SK-N-SH treated with all-trans-retinoic acid at 6 μM for 48 hours (cell line): ENCODE measurements around the gene AP3D1.

Experiments used
- ATAC-seq: fragments of 200-7000 bp; cut with Tn5 transposase; 3 replicates; pipeline ENCODE4 v1.9.1; 2020; ENCODE audit warnings: mild to moderate bottlenecking, moderate library complexity
- ARNTL ChIP-seq: fragments of 450-650 bp; formaldehyde crosslinking; IDR thresholded peaks from 2 replicates; pipeline ENCODE4 v1.5.0; 2020; ENCODE audit warnings: low read depth, mild to moderate bottlenecking, moderate library complexity, borderline replicate concordance
- BACH2 ChIP-seq: fragments of 250-450 bp; sonication (Bioruptor Pico); IDR thresholded peaks from 2 replicates; pipeline ENCODE4 v1.9.0; 2021; ENCODE audit warnings: mild to moderate bottlenecking, borderline replicate concordance
- CSDC2 ChIP-seq: fragments of 250-450 bp; sonication (Bioruptor Pico); IDR thresholded peaks from 2 replicates; pipeline ENCODE4 v1.5.0; 2020; ENCODE audit warnings: mild to moderate bottlenecking, moderate library complexity
- ESRRG ChIP-seq: fragments of 250-450 bp; sonication (Bioruptor Pico); IDR thresholded peaks from 2 replicates; pipeline ENCODE4 v1.6.1; 2021; ENCODE audit warnings: mild to moderate bottlenecking
- GLIS3 ChIP-seq: fragments of 250-450 bp; sonication (Bioruptor Pico); IDR thresholded peaks from 2 replicates; pipeline ENCODE4 v1.5.0; 2020; ENCODE audit warnings: mild to moderate bottlenecking, moderate library complexity
- ISL1 ChIP-seq: fragments of 250-450 bp; sonication (Bioruptor Pico); IDR thresholded peaks from 2 replicates; pipeline ENCODE4 v2.1.2; 2022; ENCODE audit warnings: mild to moderate bottlenecking, moderate library complexity
- PPARA ChIP-seq: fragments of 250-450 bp; sonication (Bioruptor Pico); IDR thresholded peaks from 2 replicates; pipeline ENCODE4 v1.5.0; 2020; ENCODE audit warnings: mild to moderate bottlenecking, borderline replicate concordance
- RARB ChIP-seq: fragments of 250-450 bp; sonication (Bioruptor Pico); IDR thresholded peaks from 2 replicates; pipeline ENCODE4 v1.8.0; 2021; ENCODE audit warnings: mild to moderate bottlenecking, moderate library complexity
- SNAI2 ChIP-seq: fragments of 250-450 bp; sonication (Bioruptor Pico); IDR thresholded peaks from 2 replicates; pipeline ENCODE4 v1.5.0; 2020; ENCODE audit warnings: mild to moderate bottlenecking, moderate library complexity
- TCF4 ChIP-seq: fragments of 250-450 bp; sonication (Bioruptor Pico); IDR thresholded peaks from 2 replicates; pipeline ENCODE4 v1.8.0; 2021; ENCODE audit warnings: mild to moderate bottlenecking, moderate library complexity, borderline replicate concordance
- TOX ChIP-seq: fragments of 250-450 bp; sonication (Bioruptor Pico); IDR thresholded peaks from 2 replicates; pipeline ENCODE4 v1.8.0; 2021; ENCODE audit warnings: mild to moderate bottlenecking, moderate library complexity, borderline replicate concordance
- ZC3H10 ChIP-seq: fragments of 250-450 bp; sonication (Bioruptor Pico); IDR thresholded peaks from 2 replicates; pipeline ENCODE4 v1.5.1; 2021; ENCODE audit warnings: mild to moderate bottlenecking, moderate library complexity
- ZFP3 ChIP-seq: fragments of 250-450 bp; sonication (Bioruptor Pico); IDR thresholded peaks from 2 replicates; pipeline ENCODE4 v1.5.0; 2020; ENCODE audit warnings: mild to moderate bottlenecking, moderate library complexity
- ZFP30 ChIP-seq: fragments of 450-650 bp; formaldehyde crosslinking; IDR thresholded peaks from 2 replicates; pipeline ENCODE4 v1.5.0; 2022; ENCODE audit warnings: mild to moderate bottlenecking, moderate library complexity
- ZNF565 ChIP-seq: fragments of 450-650 bp; formaldehyde crosslinking; conservative IDR thresholded peaks from 2 replicates; pipeline ENCODE4 v1.5.0; 2020; ENCODE audit warnings: low read depth, mild to moderate bottlenecking, moderate library complexity
- ZNF70 ChIP-seq: fragments of 450-650 bp; formaldehyde crosslinking; IDR thresholded peaks from 2 replicates; pipeline ENCODE4 v1.5.0; 2020; ENCODE audit warnings: mild to moderate bottlenecking, moderate library complexity
- TF ChIP-seq, protein P1 (sequence below): fragments of 250-450 bp; sonication (Bioruptor Pico); IDR thresholded peaks from 2 replicates; pipeline ENCODE4 v1.5.0; 2020; ENCODE audit warnings: mild to moderate bottlenecking, moderate library complexity
- TF ChIP-seq, protein P2 (sequence below): fragments of 250-450 bp; sonication (Bioruptor Pico); IDR thresholded peaks from 2 replicates; pipeline ENCODE4 v1.8.0; 2021; ENCODE audit warnings: low read depth, mild to moderate bottlenecking, moderate library complexity, borderline replicate concordance
- TF ChIP-seq, protein P3 (sequence below): fragments of 250-450 bp; sonication (Bioruptor Pico); IDR thresholded peaks from 2 replicates; pipeline ENCODE4 v1.5.1; 2020; ENCODE audit warnings: low read depth, mild to moderate bottlenecking, moderate library complexity

AP3D1 gene

DNA sequence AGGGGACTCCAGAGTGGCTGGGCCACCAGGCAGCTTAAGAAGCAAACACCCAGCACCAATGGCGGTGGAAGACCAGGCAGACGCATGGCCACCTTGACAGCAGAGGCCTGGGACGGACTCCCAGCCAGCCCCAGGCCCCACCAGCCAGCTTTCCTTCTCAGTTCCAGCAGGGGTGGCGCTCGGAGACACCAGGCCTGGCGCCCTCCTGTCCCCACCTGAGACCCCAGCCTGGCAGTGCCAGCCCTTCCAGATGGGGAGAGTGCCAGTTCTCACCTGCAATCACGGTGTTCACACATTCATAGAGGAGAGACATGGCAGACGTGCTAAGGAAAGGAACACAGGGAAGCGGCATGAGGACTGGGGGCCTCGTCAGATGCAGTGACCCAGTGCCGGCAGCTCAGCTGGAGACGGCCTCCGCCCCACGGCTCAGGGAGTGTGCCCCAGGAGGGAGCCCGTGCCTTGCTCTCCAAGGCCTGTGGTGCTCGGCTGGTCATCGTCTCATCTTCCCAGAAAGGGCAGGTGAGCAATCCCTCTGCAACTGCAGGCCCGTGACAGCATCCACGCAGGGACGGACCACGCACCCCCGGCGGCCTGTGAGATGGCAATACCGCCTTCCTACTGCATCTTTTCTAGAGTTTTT, 24.4 kb downstream of the AP3D1 start (continued):
- TF ChIP-seq, protein P1, sequence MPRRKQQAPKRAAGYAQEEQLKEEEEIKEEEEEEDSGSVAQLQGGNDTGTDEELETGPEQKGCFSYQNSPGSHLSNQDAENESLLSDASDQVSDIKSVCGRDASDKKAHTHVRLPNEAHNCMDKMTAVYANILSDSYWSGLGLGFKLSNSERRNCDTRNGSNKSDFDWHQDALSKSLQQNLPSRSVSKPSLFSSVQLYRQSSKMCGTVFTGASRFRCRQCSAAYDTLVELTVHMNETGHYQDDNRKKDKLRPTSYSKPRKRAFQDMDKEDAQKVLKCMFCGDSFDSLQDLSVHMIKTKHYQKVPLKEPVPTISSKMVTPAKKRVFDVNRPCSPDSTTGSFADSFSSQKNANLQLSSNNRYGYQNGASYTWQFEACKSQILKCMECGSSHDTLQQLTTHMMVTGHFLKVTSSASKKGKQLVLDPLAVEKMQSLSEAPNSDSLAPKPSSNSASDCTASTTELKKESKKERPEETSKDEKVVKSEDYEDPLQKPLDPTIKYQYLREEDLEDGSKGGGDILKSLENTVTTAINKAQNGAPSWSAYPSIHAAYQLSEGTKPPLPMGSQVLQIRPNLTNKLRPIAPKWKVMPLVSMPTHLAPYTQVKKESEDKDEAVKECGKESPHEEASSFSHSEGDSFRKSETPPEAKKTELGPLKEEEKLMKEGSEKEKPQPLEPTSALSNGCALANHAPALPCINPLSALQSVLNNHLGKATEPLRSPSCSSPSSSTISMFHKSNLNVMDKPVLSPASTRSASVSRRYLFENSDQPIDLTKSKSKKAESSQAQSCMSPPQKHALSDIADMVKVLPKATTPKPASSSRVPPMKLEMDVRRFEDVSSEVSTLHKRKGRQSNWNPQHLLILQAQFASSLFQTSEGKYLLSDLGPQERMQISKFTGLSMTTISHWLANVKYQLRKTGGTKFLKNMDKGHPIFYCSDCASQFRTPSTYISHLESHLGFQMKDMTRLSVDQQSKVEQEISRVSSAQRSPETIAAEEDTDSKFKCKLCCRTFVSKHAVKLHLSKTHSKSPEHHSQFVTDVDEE, result no peak
- no peak for TF ChIP-seq ZNF565 (CRISPR knock-in tag)

DNA sequence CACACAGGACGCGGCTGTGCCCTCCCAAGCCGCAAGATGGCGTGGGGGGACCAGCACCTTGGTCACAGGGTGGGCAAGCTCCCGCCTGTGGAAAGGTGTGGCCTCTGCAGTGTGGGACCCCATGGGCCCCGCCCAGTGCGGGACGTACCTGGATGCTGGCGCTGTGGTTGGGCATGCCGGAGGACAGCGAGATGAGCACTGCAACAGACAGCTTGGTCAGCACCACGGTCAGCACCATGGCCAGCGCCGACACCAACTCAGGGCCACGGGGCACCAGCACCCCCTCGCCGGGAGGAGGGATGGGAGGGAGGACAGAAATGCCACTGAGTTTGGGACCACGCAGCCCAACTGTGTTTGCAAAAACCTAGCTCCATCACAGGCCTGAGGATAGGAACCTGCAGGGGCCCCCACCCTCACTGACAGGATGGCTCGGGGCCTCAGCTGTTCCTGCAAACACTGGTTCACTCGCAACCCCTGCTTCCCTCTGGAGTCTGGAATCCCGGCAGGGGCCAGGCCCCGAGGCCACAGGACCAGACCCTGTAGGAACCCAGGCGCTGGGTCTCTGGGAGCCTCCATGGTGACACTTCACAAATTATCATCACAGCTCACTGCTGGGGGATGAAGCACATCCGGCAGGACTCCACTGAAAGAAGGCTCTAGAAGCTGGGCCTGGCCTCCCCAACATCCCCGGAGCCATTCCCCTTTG, 27.5 kb downstream of the AP3D1 start:
- TF ChIP-seq CSDC2 (CRISPR knock-in tag) (no peak), ZC3H10 (CRISPR knock-in tag) (no peak), SNAI2 (CRISPR knock-in tag) (no peak), ARNTL (CRISPR knock-in tag) (no peak), RARB (CRISPR knock-in tag) (no peak), ZNF70 (CRISPR knock-in tag) (no peak), ESRRG (no peak), ZFP30 (CRISPR knock-in tag) (no peak), TCF4 (CRISPR knock-in tag) (no peak), ZFP3 (no peak), PPARA (CRISPR knock-in tag) (no peak), BACH2 (no peak), GLIS3 (CRISPR knock-in tag) (no peak)
- TF ChIP-seq, protein P1, result no peak
- TF ChIP-seq, protein P2, sequence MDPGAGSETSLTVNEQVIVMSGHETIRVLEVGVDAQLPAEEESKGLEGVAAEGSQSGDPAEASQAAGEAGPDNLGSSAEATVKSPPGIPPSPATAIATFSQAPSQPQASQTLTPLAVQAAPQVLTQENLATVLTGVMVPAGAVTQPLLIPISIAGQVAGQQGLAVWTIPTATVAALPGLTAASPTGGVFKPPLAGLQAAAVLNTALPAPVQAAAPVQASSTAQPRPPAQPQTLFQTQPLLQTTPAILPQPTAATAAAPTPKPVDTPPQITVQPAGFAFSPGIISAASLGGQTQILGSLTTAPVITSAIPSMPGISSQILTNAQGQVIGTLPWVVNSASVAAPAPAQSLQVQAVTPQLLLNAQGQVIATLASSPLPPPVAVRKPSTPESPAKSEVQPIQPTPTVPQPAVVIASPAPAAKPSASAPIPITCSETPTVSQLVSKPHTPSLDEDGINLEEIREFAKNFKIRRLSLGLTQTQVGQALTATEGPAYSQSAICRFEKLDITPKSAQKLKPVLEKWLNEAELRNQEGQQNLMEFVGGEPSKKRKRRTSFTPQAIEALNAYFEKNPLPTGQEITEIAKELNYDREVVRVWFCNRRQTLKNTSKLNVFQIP, result no peak
- TF ChIP-seq, protein P3, sequence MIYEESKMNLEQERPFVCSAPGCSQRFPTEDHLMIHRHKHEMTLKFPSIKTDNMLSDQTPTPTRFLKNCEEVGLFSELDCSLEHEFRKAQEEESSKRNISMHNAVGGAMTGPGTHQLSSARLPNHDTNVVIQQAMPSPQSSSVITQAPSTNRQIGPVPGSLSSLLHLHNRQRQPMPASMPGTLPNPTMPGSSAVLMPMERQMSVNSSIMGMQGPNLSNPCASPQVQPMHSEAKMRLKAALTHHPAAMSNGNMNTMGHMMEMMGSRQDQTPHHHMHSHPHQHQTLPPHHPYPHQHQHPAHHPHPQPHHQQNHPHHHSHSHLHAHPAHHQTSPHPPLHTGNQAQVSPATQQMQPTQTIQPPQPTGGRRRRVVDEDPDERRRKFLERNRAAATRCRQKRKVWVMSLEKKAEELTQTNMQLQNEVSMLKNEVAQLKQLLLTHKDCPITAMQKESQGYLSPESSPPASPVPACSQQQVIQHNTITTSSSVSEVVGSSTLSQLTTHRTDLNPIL (CRISPR knock-in tag), result no peak
- ATAC-seq, result peak; percentile 34; the same call in 2 of the 3 replicates

DNA sequence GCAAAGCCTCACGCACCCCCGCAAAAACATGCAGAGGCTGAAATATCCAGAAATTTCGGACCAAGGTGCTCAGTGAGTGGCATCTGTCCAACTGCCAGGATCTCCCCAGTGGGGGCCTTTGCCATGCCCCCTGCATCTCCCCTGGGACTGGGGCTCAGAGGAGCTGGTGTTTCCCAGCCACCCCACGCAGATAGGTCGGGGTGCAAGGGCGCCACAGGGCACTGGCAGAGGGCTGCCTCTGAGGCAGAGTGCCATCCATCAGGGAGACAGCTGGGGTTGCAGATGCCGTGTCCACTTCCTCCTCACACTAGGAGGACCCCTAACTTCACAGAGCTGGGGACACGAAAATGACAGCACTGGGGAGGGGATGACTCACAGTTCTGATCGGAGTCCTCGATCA, 28.4 kb downstream of the AP3D1 start:
- TF ChIP-seq, protein P2, result no peak
- TF ChIP-seq TOX (CRISPR knock-in tag), result no peak
- no peak for TF ChIP-seq ARNTL (CRISPR knock-in tag)
- no peak for TF ChIP-seq ESRRG
- TF ChIP-seq TCF4 (CRISPR knock-in tag), result no peak
- TF ChIP-seq BACH2, result no peak
- no peak for TF ChIP-seq SNAI2 (CRISPR knock-in tag)
- TF ChIP-seq ZFP3, result no peak
- no peak for TF ChIP-seq ISL1 (CRISPR knock-in tag)
- no peak for TF ChIP-seq CSDC2 (CRISPR knock-in tag)
- ATAC-seq, result no peak
